ENCODE data around the gene DEFB123. TPM values are rescaled to one million over a fixed set of nuclear protein-coding genes. Genes with fewer than 3 reads are reported as not detected.
A peak's percentile ranks its signal among the peaks of the same experiment; 100 is the strongest.

The DEFB123 gene
- polyA plus RNA-seq, 1 of the 3 experiments (the other 2 are of a cell fraction), result not detected

DNA sequence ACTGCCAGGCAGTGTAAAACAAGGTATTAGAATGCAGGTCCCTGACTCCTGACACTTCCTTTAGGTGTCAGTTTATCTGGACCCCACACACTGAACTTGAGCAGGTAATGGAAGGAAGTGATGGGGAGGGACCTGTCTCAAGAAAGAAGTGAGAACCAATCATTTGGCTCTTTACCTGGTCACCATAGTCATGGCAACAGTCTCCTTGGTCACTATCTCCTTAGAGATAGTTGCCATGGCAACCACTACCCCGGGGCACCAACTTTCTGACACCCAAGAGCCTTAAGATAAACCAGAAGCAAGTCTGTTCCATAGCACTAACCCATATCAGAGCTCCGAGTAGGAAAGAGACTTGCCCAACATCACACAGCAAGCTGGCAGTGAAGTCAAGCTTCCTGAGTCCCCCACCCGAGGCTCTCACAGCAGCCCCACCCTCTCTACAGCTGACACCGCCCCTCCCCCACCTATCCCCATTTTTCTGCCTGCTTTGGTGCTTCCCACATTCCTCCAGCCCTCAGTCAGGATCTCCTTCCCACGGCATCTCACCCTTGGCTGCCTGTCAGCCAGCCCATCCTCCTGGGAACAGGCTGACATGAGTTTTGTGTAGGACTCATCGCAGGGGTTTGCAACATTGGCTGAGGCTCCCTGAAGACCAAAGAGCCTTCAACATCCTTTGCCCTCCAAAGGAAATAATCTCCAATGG is 57.6 kb downstream of the DEFB123 start:
- DNase-seq, result no peak
- peaks cover 2 to 5% of the 10 kb centered on the region in 2 experiments; a peak in 2 of 4 replicates for H3K4me1 ChIP-seq (ENCODE audit: control insufficient read depth in 1 of 2, insufficient read depth in 2 of 2, low read depth in 1 of 2, low read length in 1 of 2)
- H3K27ac ChIP-seq (ENCODE audit: low read depth in 2 of 2, low read length in 1 of 2), result peak overlapping the region in 1 of 2 experiments; percentile 65; a peak in 2 of 4 replicates
- no peak overlapping the region for H3K9ac ChIP-seq
- no peaks in the 10 kb centered on the region for H3K9me3 ChIP-seq
- ChIA-PET POLR2A (no interaction called here), CTCF (interaction anchor here (1.1 to 1.4 kb wide), 2 partner anchors 14 to 37 kb away, joined by 3 to 5 read pairs; no protein-coding TSS in a partner anchor)
- no peak overlapping the region for H2AFZ ChIP-seq (ENCODE audit: low read depth)
- peaks cover 8% of the 10 kb centered on the region for H3F3A ChIP-seq (replicated peaks; ENCODE audit: insufficient read depth)
- WGBS (ENCODE audit: low lambda C conversion rate), result 30% methylated on average over 6 of the region's 6 CpGs
- H3K36me3 ChIP-seq (replicated peaks in 1 of 2; ENCODE audit: control insufficient read depth in 1 of 2, insufficient read depth in 2 of 2, low read length in 1 of 2), result no peaks in the 10 kb centered on the region
- no peaks in the 10 kb centered on the region for H3K27me3 ChIP-seq (ENCODE audit: insufficient read depth)
- H3K4me2 ChIP-seq, result 0 out of 2 replicates have a peak overlapping the region, but pooled peaks have one; percentile 68
- H3K9me2 ChIP-seq, result no peaks in the 10 kb centered on the region
- H3K4me3 ChIP-seq (ENCODE audit: low read depth in 2 of 2, low read length in 1 of 2), result no peak overlapping the region
- no peaks in the 10 kb centered on the region for H3K79me2 ChIP-seq (ENCODE audit: insufficient read depth)
- no peaks in the 10 kb centered on the region for H4K20me1 ChIP-seq (ENCODE audit: insufficient read depth)
- TF ChIP-seq GABPA (IDR thresholded peaks at IDR 0.05; ENCODE audit: low read depth) (no peak), RFX5 (IDR thresholded peaks at IDR 0.05; ENCODE audit: low read length) (0 out of 2 replicates have a peak, but pooled peaks have one; percentile 33)

Other genes starting within 250 kb of the DEFB123 start
- not detected in 2 replicates for gene DEFB115, start 183.0 kb upstream of the DEFB123 start, polyA plus RNA-seq (2012; rRNA removed)
- gene DEFB116, start 132.0 kb upstream of the DEFB123 start, polyA plus RNA-seq (2012; rRNA removed), result not detected in 2 replicates
- gene DEFB118, start 72.0 kb upstream of the DEFB123 start, polyA plus RNA-seq (2012; rRNA removed), result not detected in 2 replicates
- not detected in 2 replicates for gene DEFB119, start 50.0 kb upstream of the DEFB123 start, polyA plus RNA-seq (2012; rRNA removed)
- not detected in 2 replicates for gene DEFB121, start 34.4 kb upstream of the DEFB123 start, polyA plus RNA-seq (2012; rRNA removed)
- 0.26 and 0.49 TPM in 2 replicates for gene DEFB124, start 34.5 kb downstream of the DEFB123 start, polyA plus RNA-seq (2012; rRNA removed)
- 6.1 and 7.1 TPM in 2 replicates for gene REM1, start 34.7 kb downstream of the DEFB123 start, polyA plus RNA-seq (2012; rRNA removed)
- 160 and 176 TPM in 2 replicates for gene HM13, start 73.8 kb downstream of the DEFB123 start, polyA plus RNA-seq (2012; rRNA removed)
- 324 and 493 TPM in 2 replicates for gene ID1, start 164.7 kb downstream of the DEFB123 start, polyA plus RNA-seq (2012; rRNA removed)
- 0.21 TPM in 1 of 2 replicates, not detected in the other for gene COX4I2, start 197.3 kb downstream of the DEFB123 start, polyA plus RNA-seq (2012; rRNA removed)

All from SK-N-SH (cell line).